ENCODE results near the gene ZNF566.

GRCh38 chr19:36398571-36398970 lies 90.8 kb downstream of the ZNF566 start:
- TF ChIP-seq CTCF (conservative IDR thresholded peaks at IDR 0.05) (no peak), ZFX (IDR thresholded peaks at IDR 0.05) (no peak)
